ENCODE data around the gene COPZ1. TPM values are rescaled to one million over a fixed set of nuclear protein-coding genes. Genes with fewer than 3 reads are reported as not detected.
"Not testable (repeated sequence)": the region's sequence is repeated elsewhere in the genome, so short reads cannot be mapped to it uniquely, and the experiment has no call there.

COPZ1 gene
- total and polyA plus RNA-seq, 2 donors (not counting 3 experiments of a cell fraction or from before 2014, with no cell fraction given) = 143 to 174 TPM

DNA sequence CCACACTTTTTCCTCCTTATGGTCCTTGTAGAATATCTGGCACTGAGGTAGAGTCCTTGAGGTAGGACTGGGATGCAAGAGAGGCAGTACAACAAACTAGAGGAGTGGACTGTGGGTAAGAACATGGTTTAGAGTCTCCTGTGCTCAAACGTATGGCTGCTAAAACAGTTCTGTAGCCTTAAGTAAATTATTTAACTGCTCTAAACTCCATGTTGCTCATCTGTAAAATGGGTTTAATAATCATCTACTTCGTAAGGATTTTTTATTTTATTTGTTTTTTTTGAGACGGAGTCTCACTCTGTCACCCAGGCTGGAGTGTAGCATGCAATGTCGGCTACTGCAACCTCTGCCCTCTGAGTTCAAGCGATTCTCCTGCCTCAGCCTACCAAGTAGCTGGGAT, 3.6 kb upstream of the COPZ1 start:
- Histone ChIP-seq H3K4me1 (ENCODE audit: control insufficient read depth, extremely low read depth, insufficient read depth, low read length) (peaks cover 4% of the 10 kb centered on the region), H2AFZ (ENCODE audit: low read depth, low read length) (no peak overlapping the region), H3K27ac (ENCODE audit: insufficient read depth, low read depth, low read length) (no peak overlapping the region), H3K4me2 (ENCODE audit: insufficient read depth, low read length) (no peak overlapping the region), H3K9ac (replicated peaks; ENCODE audit: extremely low read depth, insufficient read depth, low read length) (no peak overlapping the region), H3K36me3 (ENCODE audit: control insufficient read depth in 2 of 2, extremely low read depth in 1 of 2, insufficient read depth in 2 of 2, low read length in 2 of 2) (no peaks in the 10 kb centered on the region), H3K79me2 (ENCODE audit: control insufficient read depth, insufficient read depth, low read length) (peaks cover 9% of the 10 kb centered on the region), H3K4me3 (replicated peaks in 1 of 3; ENCODE audit: insufficient read depth in 1 of 3, low read depth in 1 of 3, low read length in 3 of 3) (no peak overlapping the region), H3K9me1 (replicated peaks; ENCODE audit: control insufficient read depth, extremely low read depth, insufficient read depth, low read length) (no peaks in the 10 kb centered on the region), H3K27me3 (ENCODE audit: control insufficient read depth in 2 of 2, insufficient read depth in 2 of 2, low read length in 2 of 2) (no peaks in the 10 kb centered on the region), H3K9me3 (replicated peaks; ENCODE audit: control insufficient read depth, insufficient read depth, low read length) (no peaks in the 10 kb centered on the region), H4K20me1 (replicated peaks; ENCODE audit: control insufficient read depth, extremely low read depth, insufficient read depth, low read length) (no peaks in the 10 kb centered on the region)
- FAIRE-seq = no peak
- no TSS peak for BruUV-seq (replicated peaks)
- ChIA-PET CTCF (interaction anchor here (0.8 to 2.1 kb wide), 4 partner anchors 14 to 49 kb away, joined by 3 to 7 read pairs (median 4); no protein-coding TSS in a partner anchor), POLR2A (no interaction called here)
- no peak for DNase-seq (ENCODE audit: low read depth, low spot score)
- dilution Hi-C loops (cut with MboI; ENCODE audit: extremely low pct_ligation_motif_present, low sequenced_read_pairs) (no loop called here), intact Hi-C loops (cut with micrococcal nuclease) (no loop called here)
- TF ChIP-seq FOS (IDR thresholded peaks at IDR 0.05; ENCODE audit: borderline replicate concordance, insufficient read depth, low read length) = no peak
- TF ChIP-seq, protein P1, sequence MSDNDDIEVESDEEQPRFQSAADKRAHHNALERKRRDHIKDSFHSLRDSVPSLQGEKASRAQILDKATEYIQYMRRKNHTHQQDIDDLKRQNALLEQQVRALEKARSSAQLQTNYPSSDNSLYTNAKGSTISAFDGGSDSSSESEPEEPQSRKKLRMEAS (IDR thresholded peaks at IDR 0.05; ENCODE audit: insufficient read depth, insufficient read length) = no peak
- no peak for TF ChIP-seq JUN (IDR thresholded peaks at IDR 0.05; ENCODE audit: borderline replicate concordance, insufficient read depth, insufficient read length, low read depth)
- no peak for TF ChIP-seq MYC (IDR thresholded peaks at IDR 0.05; ENCODE audit: low read depth, low read length)
- TF ChIP-seq POLR2AphosphoS5 (IDR thresholded peaks at IDR 0.05; ENCODE audit: insufficient read depth, low read depth, low read length) = no peak
- no peak for TF ChIP-seq EZH2 (IDR thresholded peaks at IDR 0.05; ENCODE audit: borderline replicate concordance, low read depth, low read length, severe bottlenecking)
- TF ChIP-seq POLR2A (IDR thresholded peaks at IDR 0.05; ENCODE audit: low read depth, low read length) = no peak
- TF ChIP-seq, protein P2, sequence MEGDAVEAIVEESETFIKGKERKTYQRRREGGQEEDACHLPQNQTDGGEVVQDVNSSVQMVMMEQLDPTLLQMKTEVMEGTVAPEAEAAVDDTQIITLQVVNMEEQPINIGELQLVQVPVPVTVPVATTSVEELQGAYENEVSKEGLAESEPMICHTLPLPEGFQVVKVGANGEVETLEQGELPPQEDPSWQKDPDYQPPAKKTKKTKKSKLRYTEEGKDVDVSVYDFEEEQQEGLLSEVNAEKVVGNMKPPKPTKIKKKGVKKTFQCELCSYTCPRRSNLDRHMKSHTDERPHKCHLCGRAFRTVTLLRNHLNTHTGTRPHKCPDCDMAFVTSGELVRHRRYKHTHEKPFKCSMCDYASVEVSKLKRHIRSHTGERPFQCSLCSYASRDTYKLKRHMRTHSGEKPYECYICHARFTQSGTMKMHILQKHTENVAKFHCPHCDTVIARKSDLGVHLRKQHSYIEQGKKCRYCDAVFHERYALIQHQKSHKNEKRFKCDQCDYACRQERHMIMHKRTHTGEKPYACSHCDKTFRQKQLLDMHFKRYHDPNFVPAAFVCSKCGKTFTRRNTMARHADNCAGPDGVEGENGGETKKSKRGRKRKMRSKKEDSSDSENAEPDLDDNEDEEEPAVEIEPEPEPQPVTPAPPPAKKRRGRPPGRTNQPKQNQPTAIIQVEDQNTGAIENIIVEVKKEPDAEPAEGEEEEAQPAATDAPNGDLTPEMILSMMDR (IDR thresholded peaks at IDR 0.05; ENCODE audit: extremely low read depth in 1 of 2, insufficient read depth in 1 of 2, low read depth in 1 of 2, low read length in 2 of 2) = no peak
- no peak for TF ChIP-seq GATA2 (IDR thresholded peaks at IDR 0.05; ENCODE audit: insufficient read depth, insufficient read length, low read depth, low read length)

DNA sequence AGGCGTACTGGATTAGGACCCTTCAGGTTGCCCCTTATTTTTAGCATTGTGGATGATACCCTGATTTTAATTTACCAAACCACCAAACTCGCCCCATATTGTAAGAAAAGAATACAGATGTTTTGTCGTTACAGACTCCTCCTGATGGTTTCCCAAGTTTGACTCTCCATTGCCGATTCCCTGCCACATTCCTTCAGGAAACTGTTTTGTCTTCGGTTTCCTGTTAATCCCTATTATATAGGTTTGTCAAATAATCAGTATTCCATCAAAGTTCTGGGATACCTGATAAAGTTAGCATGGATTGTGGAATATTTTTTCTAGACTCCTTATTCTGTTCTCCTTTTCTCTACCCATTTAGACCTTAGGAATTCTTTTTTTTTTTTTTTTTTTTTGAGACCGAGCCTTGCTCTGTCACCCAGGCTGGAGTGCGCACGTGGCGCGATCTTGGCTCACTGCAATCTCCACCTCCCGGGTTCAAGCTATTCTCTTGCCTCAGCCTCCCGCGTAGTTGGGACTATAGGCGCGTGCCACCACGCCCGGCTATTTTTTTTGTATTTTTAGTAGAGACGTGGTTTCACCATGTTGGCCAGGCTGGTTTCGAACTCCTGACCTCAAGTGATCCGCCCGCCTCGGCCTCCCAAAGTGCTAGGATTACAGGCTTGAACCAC, 645 bp downstream of the COPZ1 start:
- H3K4me1 ChIP-seq (ENCODE audit: control insufficient read depth, extremely low read depth, insufficient read depth, low read length) = peaks cover 28% of the 10 kb centered on the region
- ChIA-PET CTCF (interaction anchor here (0.6 to 2.3 kb wide), 39 partner anchors 9 to 1390 kb away, joined by 3 to 41 read pairs (median 7); partner anchors contain the start of genes BLOC1S1, CBX5, HNRNPA1 and NFE2), POLR2A (interaction anchor here (0.6 to 1.4 kb wide), 6 partner anchors 9 to 60 kb away, joined by 5 to 15 read pairs (median 5); partner anchors contain the start of genes CBX5 and HNRNPA1)
- TSS peak; percentile 66 for BruUV-seq (replicated peaks)
- H3K9me3 ChIP-seq (replicated peaks; ENCODE audit: control insufficient read depth, insufficient read depth, low read length); dilution Hi-C loops (cut with MboI; ENCODE audit: extremely low pct_ligation_motif_present, low sequenced_read_pairs); H3K9me1 ChIP-seq (replicated peaks; ENCODE audit: control insufficient read depth, extremely low read depth, insufficient read depth, low read length); H3K36me3 ChIP-seq (ENCODE audit: control insufficient read depth in 2 of 2, extremely low read depth in 1 of 2, insufficient read depth in 2 of 2, low read length in 2 of 2); H4K20me1 ChIP-seq (replicated peaks; ENCODE audit: control insufficient read depth, extremely low read depth, insufficient read depth, low read length); DNase-seq (ENCODE audit: low read depth, low spot score); H3K27me3 ChIP-seq (ENCODE audit: control insufficient read depth in 2 of 2, insufficient read depth in 2 of 2, low read length in 2 of 2): not testable (repeated sequence)
- peak overlapping the region; percentile 2 for H2AFZ ChIP-seq (ENCODE audit: low read depth, low read length)
- peak overlapping the region; percentile 38 to 85 (median 67) for H3K4me3 ChIP-seq (replicated peaks in 1 of 3; ENCODE audit: insufficient read depth in 1 of 3, low read depth in 1 of 3, low read length in 3 of 3)
- intact Hi-C loops (cut with micrococcal nuclease) = loop anchor here (1.0 to 2.0 kb wide), 4 partner anchors 34 to 67 kb away; partner anchors contain the start of genes CBX5 and HNRNPA1
- FAIRE-seq = peak; percentile 24
- peak overlapping the region; percentile 91 for H3K9ac ChIP-seq (replicated peaks; ENCODE audit: extremely low read depth, insufficient read depth, low read length)
- H3K27ac ChIP-seq (ENCODE audit: insufficient read depth, low read depth, low read length) = peak overlapping the region; percentile 73
- H3K79me2 ChIP-seq (ENCODE audit: control insufficient read depth, insufficient read depth, low read length) = peaks cover 34% of the 10 kb centered on the region
- H3K4me2 ChIP-seq (ENCODE audit: insufficient read depth, low read length) = peak overlapping the region; percentile 95

All from endothelial cell of umbilical vein (primary cell).